Ovary (tissue), 9 donors: ENCODE measurements around the gene SEMA3G. TPM values are rescaled to one million over a fixed set of nuclear protein-coding genes. Genes with fewer than 3 reads are reported as not detected.

Source experiments
- DNase-seq, 5 donors: peaks; one replicate each; pipeline ENCODE4 v3.0.0-alpha.2; 2019 to 2020
- H3K27ac ChIP-seq, 2 donors: fragments of 200-600 bp; one replicate each; pipeline versions ENCODE4 v1.5.1 to v1.8.0; 2019 to 2022
- H3K27me3 ChIP-seq: fragments of 200-600 bp; one replicate; pipeline ENCODE4 v1.8.0; 2022
- H3K36me3 ChIP-seq: fragments of 200-600 bp; sonication (generic); one replicate; pipeline ENCODE4 v1.5.1; 2019
- H3K4me1 ChIP-seq: one replicate; pipeline ENCODE4 v1.8.1; 2013; ENCODE audit warnings: mild to moderate bottlenecking, moderate library complexity; ENCODE audit not compliant: insufficient read depth
- H3K4me3 ChIP-seq: fragments of 200-600 bp; sonication (generic); one replicate; pipeline ENCODE4 v1.5.1; 2017
- H3K9me3 ChIP-seq, 2 donors: fragments of 200-600 bp in 1 of 2; sonication (generic) in 1 of 2; one replicate each; pipeline versions ENCODE4 v1.5.1 to v1.8.1; 2013 to 2019; ENCODE audit warnings: mild to moderate bottlenecking in 1 of 2, moderate library complexity in 1 of 2
- EP300 ChIP-seq: sonication (generic); formaldehyde crosslinking; IDR thresholded peaks from one replicate; pipeline ENCODE4 v1.6.1; 2017; ENCODE audit warnings: antibody characterized with exemption
- POLR2A ChIP-seq: fragments of 450-650 bp; IDR thresholded peaks from one replicate; pipeline ENCODE4 v1.6.1; 2017; ENCODE audit warnings: antibody characterized with exemption, mild to moderate bottlenecking, moderate library complexity
- WGBS, 3 donors: extraction: QIAGEN DNeasy Blood & Tissue Kit in 1 of 3; methylation state at CpG; one replicate each; pipeline versions ENCODE4 v1.1.5 to v1.1.7; 2013 to 2017; 5-methylcytosine and 5-hydroxymethylcytosine counted together
- intact Hi-C, 4 donors: fragments of 100-400 bp; cut with DNase I; formaldehyde crosslinking; loops; one replicate each; pipeline versions ENCODE4 v1.11.0 to v1.15.1; 2022 to 2023
- polyA plus RNA-seq, 2 donors: library from polyadenylated mRNA; stranded (reverse); fragments of 200-250 nt in 1 of 2; fragments of 350-450 nt in 1 of 2; fragmentation: Illumina TruSeq in 1 of 2; extraction: RNeasy Lipid Tissue Mini Kit (QIAGEN cat#74804) in 1 of 2; gene quantifications; one replicate each; pipeline ENCODE4 v1.2.3, GENCODE V29; 2013 to 2014
- total RNA-seq, 7 donors: library from RNA; depleted of rRNA in 2 of 7; stranded (reverse); fragments of >200 nt in 2 of 7; fragmentation: NEBNext Ultra II Directional in 3 of 7; extraction: Animal tissue kit (Norgen Biotek cat#: 25700) in 3 of 7; gene quantifications; one replicate each; pipeline versions ENCODE4 v1.1.0 to v1.2.4, GENCODE V29; 2016 to 2023
- TF ChIP-seq, protein P1 (sequence below), 3 donors: fragments of 450-650 bp in 2 of 3; fragments of 200-600 bp in 1 of 3; IDR thresholded peaks; one replicate each; pipeline versions ENCODE4 v1.5.1 to v1.8.0; 2016 to 2022; ENCODE audit warnings: antibody characterized with exemption in 3 of 3, mild to moderate bottlenecking in 1 of 3
- donor health status: DM: no; HTN: no; CAD: no; lungs with moderate emphysema.
- donor health status: DM: no; HTN: no; CAD: no.
- donor health status: Bipolar disorder and iron deficiency.
- donor health status: DM: yes; HTN: yes; CAD: no.
- donor health status: DM: no; HTN: no; CAD: no.
- donor health status: DM: yes; HTN: yes; CAD: no.

The SEMA3G gene
- total and polyA plus RNA-seq, 9 donors: 1.5 to 12.3 (median 4.6) TPM

DNA sequence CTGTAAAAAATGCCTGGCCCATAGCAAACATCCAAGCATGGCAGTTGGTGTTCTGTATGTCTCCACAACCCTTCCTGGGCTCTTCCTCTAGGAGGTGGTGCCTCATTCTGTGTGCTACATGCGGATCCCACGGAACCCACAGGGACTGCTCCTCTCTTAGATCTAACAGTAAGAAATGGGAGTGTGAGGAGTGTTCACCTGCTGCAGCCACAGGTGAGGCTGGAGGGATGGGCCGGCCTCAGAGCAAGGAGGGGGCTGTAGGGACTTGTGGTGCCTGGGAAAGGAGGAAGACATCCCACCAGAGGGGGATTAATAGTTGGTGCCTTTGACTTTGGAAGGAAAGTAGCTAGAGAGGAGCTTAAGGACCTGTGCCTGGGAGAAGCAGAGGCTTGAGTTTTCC, 22.2 kb downstream of the SEMA3G start:
- H3K27me3 ChIP-seq: no peaks in the 10 kb centered on the region
- TF ChIP-seq POLR2A: no peak
- no peak for TF ChIP-seq EP300
- intact Hi-C loops: loop anchor here in 1 of 4 donors (10.0 kb wide), 1 partner anchor 652 kb away; no protein-coding TSS in a partner anchor
- H3K4me3 ChIP-seq: no peak overlapping the region
- no peak overlapping the region for H3K27ac ChIP-seq
- peak in 2 of 5 donors; percentile 2 to 11 for DNase-seq
- H3K4me1 ChIP-seq: no peaks in the 10 kb centered on the region
- no peaks in the 10 kb centered on the region for H3K9me3 ChIP-seq
- WGBS, 3 donors: 91% methylated on average over 3 of the region's 3 CpGs
- H3K36me3 ChIP-seq: no peaks in the 10 kb centered on the region

DNA sequence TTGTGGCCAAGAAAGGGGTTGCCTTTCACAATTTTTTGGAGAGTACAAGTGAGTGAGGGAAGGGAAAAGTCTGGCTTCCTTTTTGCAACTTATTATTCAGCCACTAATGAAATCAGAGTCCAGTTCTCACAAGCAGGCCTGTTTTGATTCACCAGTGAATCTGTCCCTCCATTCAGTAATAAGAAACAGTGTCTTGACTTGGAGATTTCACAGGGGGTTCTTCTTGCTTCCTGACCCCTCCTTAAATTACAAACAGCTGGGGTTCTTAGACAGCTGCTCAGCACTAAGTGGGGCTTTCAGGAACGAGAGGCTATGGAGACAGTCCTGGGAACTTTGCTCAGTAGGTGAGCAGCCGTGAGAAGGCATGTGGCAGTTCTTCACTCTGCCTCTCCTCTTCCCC, 24.5 kb downstream of the SEMA3G start:
- H3K9me3 ChIP-seq: no peaks in the 10 kb centered on the region
- H3K4me3 ChIP-seq: no peak overlapping the region
- no peak overlapping the region for H3K27ac ChIP-seq
- WGBS, 3 donors: 82 to 88% (median 85%) methylated on average over 2 of the region's 2 CpGs
- no peak for DNase-seq
- H3K27me3 ChIP-seq: no peaks in the 10 kb centered on the region
- H3K4me1 ChIP-seq: no peaks in the 10 kb centered on the region
- no peak for TF ChIP-seq POLR2A
- TF ChIP-seq, protein P1, sequence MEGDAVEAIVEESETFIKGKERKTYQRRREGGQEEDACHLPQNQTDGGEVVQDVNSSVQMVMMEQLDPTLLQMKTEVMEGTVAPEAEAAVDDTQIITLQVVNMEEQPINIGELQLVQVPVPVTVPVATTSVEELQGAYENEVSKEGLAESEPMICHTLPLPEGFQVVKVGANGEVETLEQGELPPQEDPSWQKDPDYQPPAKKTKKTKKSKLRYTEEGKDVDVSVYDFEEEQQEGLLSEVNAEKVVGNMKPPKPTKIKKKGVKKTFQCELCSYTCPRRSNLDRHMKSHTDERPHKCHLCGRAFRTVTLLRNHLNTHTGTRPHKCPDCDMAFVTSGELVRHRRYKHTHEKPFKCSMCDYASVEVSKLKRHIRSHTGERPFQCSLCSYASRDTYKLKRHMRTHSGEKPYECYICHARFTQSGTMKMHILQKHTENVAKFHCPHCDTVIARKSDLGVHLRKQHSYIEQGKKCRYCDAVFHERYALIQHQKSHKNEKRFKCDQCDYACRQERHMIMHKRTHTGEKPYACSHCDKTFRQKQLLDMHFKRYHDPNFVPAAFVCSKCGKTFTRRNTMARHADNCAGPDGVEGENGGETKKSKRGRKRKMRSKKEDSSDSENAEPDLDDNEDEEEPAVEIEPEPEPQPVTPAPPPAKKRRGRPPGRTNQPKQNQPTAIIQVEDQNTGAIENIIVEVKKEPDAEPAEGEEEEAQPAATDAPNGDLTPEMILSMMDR (IDR thresholded peaks at IDR 0.05): no peak
- TF ChIP-seq EP300: no peak
- H3K36me3 ChIP-seq: no peaks in the 10 kb centered on the region
- intact Hi-C loops: loop anchor here in 1 of 4 donors (10.0 kb wide), 1 partner anchor 654 kb away; no protein-coding TSS in a partner anchor

DNA sequence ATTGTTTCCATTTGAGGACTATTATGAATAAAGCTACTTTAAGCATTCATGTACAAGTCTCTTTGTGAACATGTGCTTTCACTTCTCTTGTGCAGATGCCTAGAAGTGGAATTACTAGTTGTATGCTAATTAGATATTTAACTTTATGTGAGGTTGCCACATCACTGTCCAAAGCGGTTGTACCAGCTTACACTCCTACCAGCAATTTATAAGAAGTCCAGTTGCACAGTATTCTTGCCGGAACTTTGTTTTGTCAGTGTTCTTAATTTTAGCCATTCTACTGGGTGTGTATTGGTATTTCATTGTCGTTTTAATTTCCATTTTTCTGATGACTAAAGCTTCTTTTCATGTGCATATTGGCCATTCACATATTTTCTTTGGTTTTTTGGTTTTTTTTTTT, 29.1 kb downstream of the SEMA3G start:
- H3K4me3 ChIP-seq: no peak overlapping the region
- 92 to 95% (median 93%) methylated on average over 3 of the region's 3 CpGs for WGBS, 3 donors
- no peak for TF ChIP-seq EP300
- TF ChIP-seq, protein P1 (IDR thresholded peaks at IDR 0.05): no peak
- no peak for TF ChIP-seq POLR2A
- no peaks in the 10 kb centered on the region for H3K9me3 ChIP-seq
- no peak overlapping the region for H3K27ac ChIP-seq
- intact Hi-C loops: no loop called here
- H3K36me3 ChIP-seq: no peaks in the 10 kb centered on the region
- H3K27me3 ChIP-seq: no peaks in the 10 kb centered on the region
- DNase-seq: no peak
- H3K4me1 ChIP-seq: peaks cover 4% of the 10 kb centered on the region

DNA sequence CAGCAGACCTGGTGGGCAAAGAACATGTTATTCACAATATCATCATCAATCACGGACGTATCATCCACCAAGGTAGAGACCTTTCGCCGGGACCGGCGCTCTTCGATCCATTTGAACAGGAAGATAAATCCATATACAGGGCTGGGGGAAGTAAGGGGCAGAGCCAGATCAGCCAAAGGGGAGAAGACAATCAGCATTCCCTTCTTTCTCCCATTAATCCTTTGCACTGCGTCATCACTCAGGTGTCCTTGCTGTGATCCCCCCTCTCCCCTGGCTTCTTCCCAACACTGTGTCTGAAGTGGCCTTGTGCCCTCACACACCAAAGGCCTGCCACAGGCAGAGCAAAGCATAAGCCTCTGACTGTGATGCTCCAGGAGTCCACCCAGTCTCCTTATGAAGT, 36.4 kb downstream of the SEMA3G start:
- intact Hi-C loops: loop anchor here in 1 of 4 donors (10.0 kb wide), 1 partner anchor 124 kb away; the partner anchor contains the start of gene GLYCTK
- DNase-seq: peak in 2 of 5 donors; percentile 28 to 35
- 81 to 90% (median 83%) methylated on average over 8 of the region's 8 CpGs for WGBS, 3 donors
- H3K27ac ChIP-seq: no peak overlapping the region
- H3K36me3 ChIP-seq: no peaks in the 10 kb centered on the region
- H3K9me3 ChIP-seq: no peaks in the 10 kb centered on the region
- no peaks in the 10 kb centered on the region for H3K27me3 ChIP-seq
- TF ChIP-seq POLR2A: no peak
- no peak for TF ChIP-seq EP300
- TF ChIP-seq, protein P1 (IDR thresholded peaks at IDR 0.05): no peak
- peaks cover 6% of the 10 kb centered on the region for H3K4me1 ChIP-seq
- no peak overlapping the region for H3K4me3 ChIP-seq

DNA sequence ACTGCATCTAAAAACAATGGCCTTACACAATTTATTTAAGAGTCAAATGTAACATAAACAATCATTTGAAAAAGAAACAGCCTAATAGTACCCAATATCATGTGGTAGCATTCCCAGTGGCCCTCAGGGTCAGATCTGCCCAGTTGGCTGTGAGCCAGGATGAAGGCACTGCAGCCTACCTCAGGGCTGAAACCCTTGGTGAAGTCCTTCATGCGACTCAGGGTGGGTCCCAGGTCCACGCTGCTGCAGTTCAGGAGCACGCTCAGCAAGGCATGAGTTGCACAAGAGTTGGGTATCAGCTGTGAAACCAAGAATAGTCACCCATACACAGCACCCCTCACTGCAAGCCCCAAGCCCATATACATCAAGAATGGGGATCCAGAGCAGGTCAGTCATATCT, 37.1 kb downstream of the SEMA3G start:
- Histone ChIP-seq H3K36me3 (no peaks in the 10 kb centered on the region), H3K4me1 (peaks cover 6% of the 10 kb centered on the region), H3K4me3 (no peak overlapping the region), H3K27ac (no peak overlapping the region), H3K9me3 (no peaks in the 10 kb centered on the region), H3K27me3 (no peaks in the 10 kb centered on the region)
- intact Hi-C loops: loop anchor here in 1 of 4 donors (10.0 kb wide), 1 partner anchor 123 kb away; the partner anchor contains the start of gene GLYCTK
- TF ChIP-seq POLR2A: no peak
- TF ChIP-seq EP300: no peak
- TF ChIP-seq, protein P1 (IDR thresholded peaks at IDR 0.05): no peak
- peak in 2 of 5 donors; percentile 47 to 50 for DNase-seq
- WGBS, 3 donors: 78 to 97% (median 90%) methylated on average over 3 of the region's 3 CpGs
